HG02840 (cell line): ENCODE data around the gene SH3PXD2A.

Source experiments
- ATAC-seq: cut with Tn5 transposase; IDR thresholded peaks from one replicate; pipeline ENCODE4 v1.9.1; 2021; ENCODE audit warnings: mild to moderate bottlenecking, moderate library complexity, moderate number of reproducible peaks; ENCODE audit not compliant: unreplicated experiment, low FRiP score

The SH3PXD2A gene

DNA sequence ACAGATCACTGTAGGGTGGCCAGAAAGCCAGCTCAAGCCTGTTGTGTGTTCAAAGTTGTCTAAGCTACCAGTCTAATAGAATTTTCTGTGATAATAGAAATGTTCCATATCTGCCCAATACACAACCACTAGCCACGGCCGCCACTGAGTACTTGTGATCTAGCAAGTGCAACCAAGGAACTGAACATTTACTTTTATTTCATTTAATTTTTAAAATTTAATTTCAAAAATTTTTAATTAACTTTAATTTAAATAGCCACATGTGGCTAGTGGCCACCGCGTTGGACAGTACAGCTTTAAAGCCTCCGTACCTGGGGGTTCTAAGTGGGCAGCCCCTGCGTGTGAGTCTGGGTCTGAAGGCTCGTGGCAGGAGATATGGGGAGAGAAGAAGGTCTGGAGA, 60.4 kb downstream of the SH3PXD2A start:
- no peak for ATAC-seq

DNA sequence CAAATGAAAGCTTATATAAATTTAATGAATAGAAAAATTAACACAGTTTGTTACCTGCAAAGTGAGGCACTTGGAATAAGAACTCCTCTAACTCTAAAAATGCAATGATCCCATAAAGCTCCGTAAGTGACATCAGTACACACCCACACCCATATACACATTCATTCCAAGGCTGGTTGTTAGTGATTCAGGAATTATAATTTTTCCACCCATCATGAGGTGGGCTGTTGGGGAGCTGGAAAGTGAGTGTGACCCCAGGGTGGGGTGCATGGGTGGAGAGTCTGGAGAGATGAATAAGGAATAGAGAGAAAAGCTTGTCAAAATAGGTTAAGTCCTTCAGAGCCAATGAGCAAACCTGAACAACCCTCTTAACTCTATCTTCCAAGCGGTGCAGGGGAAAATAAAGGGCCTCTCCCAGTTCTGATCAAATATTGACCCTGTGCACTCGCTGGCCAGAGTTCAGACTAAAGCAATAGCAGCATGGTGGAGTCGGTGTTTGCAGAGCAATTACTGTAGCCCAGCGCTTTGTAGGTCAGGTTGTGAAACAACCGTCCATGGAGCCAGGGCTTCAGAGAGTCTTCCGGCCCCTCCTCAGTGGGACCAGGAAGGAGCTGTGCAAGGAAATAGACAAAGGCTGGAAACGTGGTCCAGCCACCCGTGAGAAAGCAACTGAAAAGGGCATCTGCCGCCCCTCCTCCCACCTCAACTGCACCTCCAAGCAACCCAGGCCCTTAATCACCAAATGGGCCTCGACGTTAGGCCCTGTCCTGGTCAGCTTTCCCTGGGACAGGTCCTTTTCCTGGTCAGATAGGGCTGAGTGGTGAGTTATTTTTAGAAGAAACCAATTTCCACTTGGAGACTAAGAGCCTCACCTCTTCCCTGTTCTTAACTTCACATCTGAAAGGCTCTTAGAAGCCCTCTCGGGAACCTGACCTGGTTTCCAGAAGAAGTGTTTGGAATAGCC, 61.2 kb downstream of the SH3PXD2A start:
- no peak for ATAC-seq

DNA sequence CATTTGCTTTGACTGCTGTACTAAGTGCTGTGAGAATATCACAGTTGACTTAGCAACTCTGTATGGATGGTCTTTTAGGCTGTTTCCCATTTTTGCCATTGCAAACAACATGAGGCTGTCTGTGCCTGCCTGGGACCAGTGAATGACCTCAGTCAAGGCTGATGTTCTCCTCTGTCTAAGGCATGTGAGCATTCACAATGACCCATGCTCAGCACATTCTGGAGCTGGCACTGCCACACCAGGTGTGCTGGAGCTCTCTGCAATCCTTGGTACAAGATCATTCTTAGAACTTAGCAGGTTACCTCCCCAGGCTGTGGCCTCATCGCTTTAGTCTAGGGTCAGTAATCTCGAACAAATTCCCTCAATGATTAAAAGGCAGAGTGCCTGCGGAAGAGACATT, 61.9 kb downstream of the SH3PXD2A start:
- no peak for ATAC-seq

DNA sequence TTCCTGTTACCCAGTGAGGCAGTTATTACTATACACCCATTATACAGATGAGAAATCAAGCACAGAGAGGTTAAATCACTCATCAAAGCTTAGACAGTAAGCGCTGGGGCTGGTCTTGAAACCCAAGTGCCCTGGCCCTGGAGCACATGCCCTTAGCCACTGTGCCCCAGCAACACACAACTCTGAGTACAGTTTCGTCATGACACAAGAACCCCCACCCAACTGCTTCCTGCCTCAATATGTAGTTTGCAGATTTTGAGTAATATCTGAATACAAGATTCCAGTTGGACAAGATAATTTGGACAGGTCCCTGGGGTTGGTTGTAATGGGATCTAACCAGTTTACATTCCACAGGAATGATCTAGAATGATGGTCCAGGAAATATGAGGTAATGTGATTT, 62.8 kb downstream of the SH3PXD2A start:
- ATAC-seq = no peak

DNA sequence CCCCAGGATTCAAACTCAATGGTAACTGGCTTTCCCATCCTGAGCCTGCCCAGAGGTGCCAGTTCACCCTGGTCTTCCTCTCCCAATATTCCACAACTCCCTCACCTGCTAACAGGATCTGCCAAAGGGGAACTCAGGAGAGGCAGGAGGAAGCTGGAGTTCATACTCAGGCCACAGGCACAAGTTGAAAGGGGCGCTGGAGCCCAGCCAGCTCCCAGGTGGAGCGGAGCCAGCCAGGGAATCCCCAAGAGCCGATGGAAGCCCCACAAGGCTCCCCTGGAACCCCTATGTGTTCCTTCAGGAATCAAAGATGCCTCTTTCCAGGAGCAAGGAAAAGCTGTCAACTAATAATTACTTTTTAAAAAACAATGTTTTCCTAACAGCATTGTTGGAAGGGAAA, 63.5 kb downstream of the SH3PXD2A start:
- ATAC-seq = no peak

DNA sequence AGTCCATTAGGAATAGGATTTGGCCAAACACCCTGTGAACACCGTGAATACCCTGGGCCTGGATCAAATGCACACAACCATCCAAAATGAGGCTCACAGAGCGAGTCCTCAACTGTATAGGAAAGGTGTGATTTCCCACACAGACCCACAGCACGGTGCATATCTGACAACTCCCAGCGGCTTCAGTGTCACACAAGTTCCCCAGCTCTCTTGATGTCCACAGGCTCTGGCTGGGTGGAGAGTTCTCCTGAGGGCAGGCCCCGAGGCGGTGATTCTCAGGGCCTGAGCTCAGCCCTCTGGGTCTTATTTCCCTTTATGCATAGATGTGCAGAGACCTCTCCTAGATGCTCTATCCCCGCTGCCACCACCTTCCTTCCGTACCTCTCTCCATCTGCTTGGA, 64.1 kb downstream of the SH3PXD2A start:
- no peak for ATAC-seq

DNA sequence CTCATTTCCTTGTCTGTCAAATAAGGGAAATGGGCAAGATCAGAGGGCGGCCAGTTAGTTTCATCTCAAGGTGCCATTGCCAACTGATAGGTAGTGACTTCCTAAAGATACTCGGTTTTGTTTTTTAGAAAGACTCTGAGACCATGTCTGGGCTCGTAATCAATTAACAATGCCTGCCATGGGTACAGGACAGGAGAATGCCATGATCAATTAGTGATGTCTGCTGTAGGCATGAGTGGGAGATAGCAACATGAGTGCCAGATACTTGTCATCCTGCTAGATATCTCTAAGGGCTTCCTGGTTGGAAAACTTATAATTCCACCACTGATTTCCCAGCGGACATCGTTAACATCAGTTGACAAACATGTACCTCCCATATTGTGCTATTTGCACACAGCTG, 64.8 kb downstream of the SH3PXD2A start:
- no peak for ATAC-seq

DNA sequence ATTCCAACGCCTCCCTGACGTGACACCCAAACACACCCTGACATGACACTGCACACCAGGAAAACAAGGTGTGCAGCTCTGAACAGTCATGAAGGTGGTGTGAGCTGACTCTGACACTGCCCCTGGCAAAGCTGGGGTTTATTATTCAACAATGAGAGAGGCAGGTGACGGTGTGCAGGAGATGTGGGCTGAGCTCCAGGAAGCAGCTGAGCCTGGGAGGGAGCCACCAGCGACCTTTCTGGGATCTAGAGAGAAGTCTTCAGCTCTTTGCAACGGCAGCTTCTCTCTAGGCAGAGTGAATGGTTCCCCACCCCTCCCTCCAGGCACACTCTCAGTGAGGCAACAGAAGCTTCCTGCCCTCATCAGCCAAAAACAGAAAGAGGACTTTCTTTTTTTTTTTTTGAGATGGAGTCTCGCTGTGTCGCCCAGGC, 65.6 kb downstream of the SH3PXD2A start:
- no peak for ATAC-seq

DNA sequence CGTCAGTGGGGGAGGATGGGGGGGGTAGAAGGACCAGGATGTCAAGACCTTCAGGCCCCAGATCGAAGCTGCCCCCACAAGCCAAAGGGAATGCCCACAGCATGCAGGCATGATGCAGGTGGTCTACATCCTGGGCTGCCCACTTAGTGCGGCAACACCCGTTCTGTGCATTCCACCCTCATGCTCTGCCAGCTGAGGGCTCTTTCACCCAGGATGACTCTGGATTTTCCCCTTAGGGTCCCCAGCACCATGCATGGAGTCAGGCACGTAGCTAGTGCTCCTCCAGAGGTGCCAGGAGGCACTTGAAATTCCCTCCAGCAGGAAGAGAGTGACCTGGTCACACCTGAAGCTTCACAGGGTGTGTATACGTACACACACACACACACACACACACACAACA, 66.2 kb downstream of the SH3PXD2A start:
- no peak for ATAC-seq

DNA sequence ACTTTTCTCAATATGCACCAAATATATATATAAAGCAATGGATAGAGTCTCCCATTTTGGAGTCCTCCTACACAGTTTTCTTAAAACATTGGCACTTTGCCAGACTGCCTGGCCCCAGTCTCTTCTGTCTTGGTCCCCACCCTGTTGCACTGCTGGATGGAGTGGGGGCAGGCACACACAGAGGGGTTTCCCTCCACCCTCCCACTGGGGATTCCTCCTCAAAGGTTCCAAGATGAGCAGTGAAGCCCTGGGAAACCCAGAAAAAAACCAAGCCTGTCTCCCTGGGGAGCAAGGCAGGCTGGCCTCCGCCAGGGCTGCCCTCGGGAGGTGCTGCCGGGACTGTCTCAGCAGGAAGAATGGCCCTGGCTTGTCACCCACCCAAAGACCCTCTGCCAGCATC, 68.0 kb downstream of the SH3PXD2A start:
- ATAC-seq = no peak

DNA sequence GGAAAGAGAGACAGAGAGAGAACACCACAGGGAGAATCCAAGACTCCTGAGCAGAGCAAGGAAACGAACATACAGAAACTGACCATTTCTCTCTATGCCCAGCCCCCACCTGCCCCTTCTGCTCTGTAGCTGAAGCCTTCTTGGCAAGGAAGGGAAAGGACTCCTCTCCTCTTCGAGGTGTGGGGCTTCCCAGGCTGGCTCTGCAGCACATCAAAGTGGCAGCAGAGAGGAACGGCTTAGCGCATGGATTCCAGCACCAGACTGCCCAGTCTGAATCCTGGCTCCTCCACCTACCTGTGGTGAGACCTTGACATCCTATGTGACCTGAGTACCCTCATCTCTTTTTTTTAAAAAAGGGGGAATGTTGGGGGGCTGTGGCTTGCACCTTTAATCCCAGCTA, 69.4 kb downstream of the SH3PXD2A start:
- ATAC-seq = no peak

DNA sequence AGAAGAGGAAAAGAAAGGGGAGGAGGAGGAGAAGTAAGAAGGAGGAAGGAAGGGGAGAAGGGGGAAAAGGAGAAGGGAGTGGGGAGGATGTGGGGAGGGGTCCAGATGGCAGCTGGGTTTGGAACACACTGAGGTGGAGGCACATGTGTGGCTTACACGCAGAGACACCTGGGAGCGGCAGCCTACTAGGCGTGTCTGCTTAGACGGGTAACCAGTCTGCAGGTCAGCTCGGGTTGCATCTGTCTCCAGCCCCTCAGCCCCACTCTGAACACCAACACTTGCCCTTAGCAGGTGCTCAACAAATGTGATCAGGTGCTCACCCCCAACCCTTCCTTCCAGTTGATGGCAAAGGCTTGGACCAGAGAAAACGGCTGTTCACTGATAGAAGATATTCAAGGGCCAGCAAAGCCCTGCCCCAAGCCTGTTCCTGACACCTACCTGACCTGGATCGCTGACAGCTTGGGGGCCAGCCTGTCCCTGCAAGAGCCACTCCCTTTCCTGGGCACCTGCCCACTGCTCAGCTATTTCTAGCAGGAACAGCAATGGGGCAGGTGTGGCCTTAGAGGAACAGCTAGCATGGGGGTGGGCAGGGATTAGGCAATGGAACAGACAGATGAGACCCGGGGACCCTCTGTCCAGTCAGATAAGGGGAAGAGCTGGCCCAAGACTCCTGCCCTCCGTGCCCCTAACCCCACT, 70.5 kb downstream of the SH3PXD2A start:
- no peak for ATAC-seq

DNA sequence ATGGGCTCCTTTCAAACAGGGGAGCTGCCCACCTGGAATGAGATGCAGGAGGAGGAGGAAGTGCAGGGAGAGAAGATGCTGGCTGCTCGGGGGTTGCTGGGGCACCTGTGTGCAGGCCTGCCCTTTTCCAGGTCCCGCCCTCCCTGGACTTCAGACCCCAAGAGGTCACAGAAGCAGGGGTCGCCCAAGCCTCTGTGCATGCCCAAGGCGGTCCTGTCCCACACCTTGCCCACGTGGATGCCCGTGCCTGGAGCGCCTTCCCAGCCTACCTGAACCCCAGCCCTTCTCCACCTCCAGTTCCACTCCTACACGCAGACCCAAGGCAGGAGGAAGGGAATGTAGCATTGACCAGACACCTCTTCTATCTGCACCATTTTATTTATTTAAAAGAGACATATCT, 71.3 kb downstream of the SH3PXD2A start:
- ATAC-seq = no peak

DNA sequence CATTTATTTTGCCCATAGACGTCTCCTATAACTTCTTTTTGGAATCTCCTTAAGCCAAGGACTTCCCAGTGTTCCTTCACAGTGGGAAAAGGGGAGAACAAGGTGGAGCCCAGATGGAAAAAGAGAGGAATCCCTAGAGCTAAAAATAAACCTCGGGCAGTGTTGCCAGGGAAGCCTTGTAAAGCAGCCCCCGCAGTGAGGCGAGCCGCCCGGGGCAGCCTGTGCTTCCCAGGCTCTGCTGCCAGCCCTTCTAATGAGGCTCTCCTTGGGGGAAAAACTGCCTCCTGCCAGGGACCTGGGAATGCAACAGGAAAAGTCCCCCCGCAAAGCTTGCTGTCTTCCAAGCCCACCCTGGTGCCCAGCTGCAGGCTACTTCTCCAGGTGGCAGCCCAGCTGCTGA, 71.7 kb downstream of the SH3PXD2A start:
- no peak for ATAC-seq

DNA sequence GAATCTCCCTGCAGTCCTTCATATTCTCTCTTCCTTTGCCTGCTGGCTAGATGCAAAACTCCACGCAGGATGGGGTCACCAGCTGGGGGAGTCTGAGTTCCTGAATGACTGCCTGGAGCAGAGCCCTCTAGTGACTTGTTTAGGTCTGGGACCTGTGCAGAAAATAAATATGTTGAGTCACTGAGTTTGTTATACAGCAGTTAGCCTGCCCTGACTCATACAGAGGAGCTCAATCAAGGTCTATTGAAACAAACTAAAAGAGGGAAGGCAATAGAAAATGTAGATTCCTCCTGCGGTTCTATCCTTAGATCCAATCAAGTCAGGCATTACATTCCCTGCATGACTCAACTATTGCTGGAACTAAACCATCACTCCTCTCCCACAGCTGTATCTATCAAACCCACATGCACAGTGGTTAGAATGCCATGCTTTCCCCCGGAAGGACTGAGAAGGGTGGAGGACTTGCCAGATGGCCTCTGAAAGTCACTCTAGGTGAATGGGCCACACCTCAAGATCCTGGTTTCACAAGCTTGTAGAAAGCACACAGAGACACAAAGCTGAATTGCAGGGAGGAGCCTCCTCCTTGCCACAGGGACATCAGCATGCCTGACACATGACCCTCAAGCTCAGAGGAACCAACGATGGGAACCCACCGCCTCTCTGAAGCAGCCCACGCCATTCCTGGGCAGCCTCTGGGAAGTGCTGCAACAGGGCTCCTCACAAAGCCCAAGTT, 73.9 kb downstream of the SH3PXD2A start:
- ATAC-seq = no peak

DNA sequence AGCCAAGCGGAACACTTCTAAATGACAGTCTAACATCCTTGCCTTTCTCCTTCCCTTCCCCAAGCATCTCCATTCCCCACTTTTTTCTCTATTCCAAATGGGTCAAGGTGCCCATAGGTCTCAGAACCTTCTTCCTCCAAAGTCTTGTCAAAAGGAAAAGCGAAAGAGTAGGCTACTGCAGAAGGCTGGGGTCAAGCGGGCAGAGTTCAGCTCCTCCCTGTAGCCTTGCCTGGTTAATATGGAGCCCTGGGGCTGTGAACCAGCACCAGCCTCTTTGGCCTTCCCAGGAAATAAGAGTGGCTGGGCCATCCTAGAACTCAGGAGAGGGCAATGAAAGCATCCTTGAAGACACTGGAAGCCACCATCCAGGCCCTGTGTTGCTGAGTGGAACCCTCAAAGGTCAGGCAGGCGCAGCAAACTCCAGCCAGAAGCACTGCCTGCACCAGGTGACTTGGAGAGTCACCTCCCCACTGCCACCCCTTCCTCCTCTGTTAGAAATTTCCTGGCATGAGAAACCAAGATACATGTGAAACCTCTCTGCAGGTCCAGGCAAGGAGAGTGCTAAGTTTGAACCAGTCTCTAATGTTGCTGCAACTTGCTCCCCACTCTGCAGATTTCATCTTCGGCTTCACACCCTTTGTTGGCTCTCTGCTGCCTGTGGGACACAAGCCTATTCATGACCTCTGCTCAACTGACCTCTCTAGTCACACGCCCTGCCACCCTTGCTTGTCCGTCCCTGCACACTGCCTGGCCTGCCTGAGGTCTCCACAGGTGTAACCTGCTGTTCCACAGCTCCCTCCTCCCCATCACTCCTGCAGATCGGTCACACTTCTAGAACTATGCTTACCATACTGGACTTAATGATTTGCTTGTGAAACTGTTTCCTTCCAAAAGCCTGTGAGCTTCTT, 74.9 kb downstream of the SH3PXD2A start:
- ATAC-seq = no peak

DNA sequence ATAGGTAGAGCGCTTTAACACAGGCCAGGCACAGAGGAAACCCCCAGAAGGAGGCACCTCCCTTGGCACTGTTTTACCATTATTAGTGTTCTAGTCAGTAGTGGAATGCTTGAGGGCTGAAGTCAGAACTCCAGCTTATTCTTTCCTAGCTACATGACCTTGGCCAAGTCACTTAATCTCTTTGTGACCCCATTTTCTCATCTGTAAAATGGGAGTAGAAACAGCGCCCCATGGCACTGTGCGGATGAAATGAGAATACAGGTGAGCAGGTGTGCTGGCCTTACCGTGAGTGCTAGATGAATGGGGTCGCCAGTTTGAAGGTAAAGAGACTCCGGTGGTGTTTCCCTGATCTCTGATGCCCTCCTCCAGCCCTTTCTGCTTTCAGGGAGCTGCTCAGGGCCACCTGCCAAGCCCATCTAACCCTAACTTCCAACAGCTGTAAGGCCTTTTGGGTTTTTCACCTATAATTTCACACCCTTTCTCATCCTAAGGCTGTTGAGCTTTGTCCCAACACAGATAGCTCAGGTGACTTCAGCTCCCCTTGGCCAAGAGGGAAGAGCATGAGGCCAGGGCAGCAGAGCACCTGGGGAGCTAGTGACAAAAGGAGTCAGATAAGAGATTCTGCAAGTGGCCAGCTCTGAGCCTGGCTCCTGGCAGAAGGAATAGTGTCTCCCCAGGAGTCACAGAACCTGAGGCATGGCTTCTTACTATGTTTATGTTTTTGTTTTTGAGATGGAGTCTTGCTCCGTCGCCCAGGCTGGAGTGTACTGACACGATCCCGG, 76.8 kb downstream of the SH3PXD2A start:
- no peak for ATAC-seq

DNA sequence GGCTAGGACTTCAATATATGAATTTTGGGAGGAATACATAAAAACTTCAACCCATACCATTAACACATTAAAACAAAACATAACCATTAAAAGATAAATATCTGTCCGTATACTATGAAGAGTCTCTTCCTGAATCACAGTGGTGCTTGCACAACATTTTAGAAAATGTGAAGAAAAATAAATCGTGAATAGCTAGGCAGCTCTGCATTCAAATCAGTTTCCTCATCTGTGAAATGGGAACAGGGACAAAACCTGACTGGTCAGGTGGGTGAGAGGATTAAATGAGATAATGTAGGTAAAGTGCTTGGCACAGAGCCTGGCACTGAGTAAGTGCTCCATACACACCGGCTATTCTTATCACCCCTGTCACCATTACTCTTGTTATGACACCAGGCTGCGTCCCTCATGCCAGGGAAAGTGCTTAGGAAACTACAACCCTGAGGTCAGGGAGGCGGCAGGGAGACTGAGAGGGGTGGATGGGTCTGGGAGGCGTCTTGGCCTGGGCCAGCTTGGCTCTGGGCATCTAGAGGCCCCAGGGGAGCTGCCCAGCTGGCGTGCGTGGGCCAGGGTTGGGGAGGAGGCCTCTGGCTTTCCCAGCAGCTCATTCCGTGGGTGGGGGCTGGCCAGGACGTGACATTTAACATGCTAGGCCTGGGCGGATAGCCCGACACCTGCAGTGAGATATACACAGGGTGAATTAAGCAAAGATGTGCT, 78.3 kb downstream of the SH3PXD2A start:
- no peak for ATAC-seq

DNA sequence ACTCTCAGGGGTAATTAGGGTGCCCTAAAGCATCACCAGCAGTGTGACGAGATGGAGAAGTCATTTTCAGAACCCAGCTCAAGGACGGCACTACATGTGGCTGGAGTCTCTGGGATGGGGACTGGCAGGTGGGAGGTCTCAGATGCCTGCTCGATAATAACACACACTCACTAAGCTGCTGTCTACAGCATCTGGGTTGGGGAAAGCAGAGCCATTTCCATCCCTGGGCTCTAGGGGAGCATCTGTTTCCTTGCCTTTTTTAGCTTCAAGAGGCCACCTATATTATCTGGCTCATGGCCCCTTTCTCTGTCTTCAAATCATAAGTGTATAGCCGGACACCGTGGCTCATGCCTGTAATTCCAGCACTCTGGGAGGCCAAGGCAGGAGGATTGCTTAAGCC, 79.6 kb downstream of the SH3PXD2A start:
- no peak for ATAC-seq
